Liver (tissue), 9 donors: ENCODE data around the gene PCDHA1. TPM values are rescaled to one million over a fixed set of nuclear protein-coding genes. Genes with fewer than 3 reads are reported as not detected.

Experiments
- DNase-seq: peaks from one replicate; pipeline ENCODE4 v3.0.0-alpha.2; 2017; ENCODE audit warnings: low spot score
- H3K27ac ChIP-seq, 2 donors: one replicate each; pipeline ENCODE4 v1.7.0; 2013; ENCODE audit warnings: inconsistent platforms in 2 of 2, low read length in 2 of 2, control low read depth in 1 of 2, low read depth in 1 of 2, mild to moderate bottlenecking in 1 of 2
- H3K27me3 ChIP-seq, 4 donors: one replicate each; pipeline versions ENCODE4 v1.6.1 to v1.7.0; 2013; ENCODE audit warnings: low read length in 3 of 4, inconsistent platforms in 1 of 4, mild to moderate bottlenecking in 1 of 4, moderate library complexity in 1 of 4; ENCODE audit not compliant: control insufficient read depth in 4 of 4, insufficient read depth in 4 of 4
- H3K36me3 ChIP-seq, 4 donors: one replicate each; pipeline versions ENCODE4 v1.6.1 to v1.7.0; 2013; ENCODE audit warnings: low read length in 3 of 4, mild to moderate bottlenecking in 3 of 4, low read depth in 1 of 4, moderate library complexity in 1 of 4; ENCODE audit not compliant: control insufficient read depth in 4 of 4, insufficient read depth in 3 of 4
- H3K4me1 ChIP-seq, 4 donors: one replicate each; pipeline versions ENCODE4 v1.6.1 to v1.7.0; 2013; ENCODE audit warnings: low read length in 3 of 4, mild to moderate bottlenecking in 3 of 4, moderate library complexity in 1 of 4; ENCODE audit not compliant: control insufficient read depth in 4 of 4, insufficient read depth in 4 of 4
- H3K4me3 ChIP-seq, 3 donors: one replicate each; pipeline versions ENCODE4 v1.6.1 to v1.7.0; 2013; ENCODE audit warnings: low read length in 3 of 3, control low read depth in 1 of 3, low read depth in 1 of 3, mild to moderate bottlenecking in 1 of 3
- H3K9ac ChIP-seq, 2 donors: one replicate each; pipeline ENCODE4 v1.7.0; 2013; ENCODE audit warnings: low read length in 2 of 2, mild to moderate bottlenecking in 2 of 2, moderate library complexity in 2 of 2, control low read depth in 1 of 2, low read depth in 1 of 2
- H3K9me3 ChIP-seq, 4 donors: one replicate each; pipeline versions ENCODE4 v1.6.1 to v1.7.0; 2013; ENCODE audit warnings: low read length in 3 of 4; ENCODE audit not compliant: control insufficient read depth in 4 of 4
- EGR1 ChIP-seq, 2 donors: IDR thresholded peaks; 2 replicates each; pipeline ENCODE4 v1.6.1; 2016 to 2018; ENCODE audit warnings: antibody characterized with exemption in 2 of 2, low read depth in 2 of 2
- FOXA1 ChIP-seq: IDR thresholded peaks from 2 replicates; pipeline ENCODE4 v1.6.1; 2016; ENCODE audit warnings: antibody characterized with exemption
- FOXA2 ChIP-seq: IDR thresholded peaks from 2 replicates; pipeline ENCODE4 v1.6.1; 2016; ENCODE audit warnings: antibody characterized with exemption
- GABPA ChIP-seq, 2 donors: IDR thresholded peaks in 1 of 2; conservative IDR thresholded peaks in 1 of 2; 2 replicates each; pipeline ENCODE4 v1.6.1; 2016; ENCODE audit warnings: antibody characterized with exemption in 2 of 2, mild to moderate bottlenecking in 1 of 2, moderate library complexity in 1 of 2
- HNF4A ChIP-seq, 2 donors: conservative IDR thresholded peaks; 2 replicates each; pipeline ENCODE4 v1.6.1; 2016; ENCODE audit warnings: antibody characterized with exemption in 2 of 2, mild to moderate bottlenecking in 2 of 2
- HNF4G ChIP-seq: IDR thresholded peaks from 2 replicates; pipeline ENCODE4 v1.6.1; 2016; ENCODE audit warnings: antibody characterized with exemption
- JUND ChIP-seq, 2 donors: IDR thresholded peaks; 2 replicates each; pipeline ENCODE4 v1.6.1; 2016; ENCODE audit warnings: antibody characterized with exemption in 2 of 2
- NR2F2 ChIP-seq: IDR thresholded peaks from 2 replicates; pipeline ENCODE4 v1.6.1; 2016; ENCODE audit warnings: antibody characterized with exemption
- RAD21 ChIP-seq, 2 donors: IDR thresholded peaks; 2 replicates each; pipeline ENCODE4 v1.6.1; 2016; ENCODE audit warnings: antibody characterized with exemption in 2 of 2, mild to moderate bottlenecking in 2 of 2
- RXRA ChIP-seq, 2 donors: IDR thresholded peaks; 2 replicates each; pipeline ENCODE4 v1.6.1; 2017 to 2018; ENCODE audit warnings: antibody characterized with exemption in 2 of 2, mild to moderate bottlenecking in 1 of 2
- SP1 ChIP-seq: IDR thresholded peaks from 2 replicates; pipeline ENCODE4 v1.6.1; 2018; ENCODE audit warnings: antibody characterized with exemption, mild to moderate bottlenecking
- TAF1 ChIP-seq: conservative IDR thresholded peaks from 2 replicates; pipeline ENCODE4 v1.6.1; 2016; ENCODE audit warnings: antibody characterized with exemption, mild to moderate bottlenecking
- YY1 ChIP-seq: IDR thresholded peaks from 2 replicates; pipeline ENCODE4 v1.6.1; 2016; ENCODE audit warnings: antibody characterized with exemption, mild to moderate bottlenecking
- WGBS: extraction: QIAGEN DNeasy Blood & Tissue Kit; methylation state at CpG from one replicate; pipeline ENCODE4 v1.1.7; 2013; 5-methylcytosine and 5-hydroxymethylcytosine counted together
- polyA plus RNA-seq, 2 donors: library from polyadenylated mRNA; stranded (reverse) in 1 of 2; unstranded in 1 of 2; fragments of 200-250 nt in 1 of 2; fragments of >200 nt in 1 of 2; fragmentation: Nextera tagmentation in 1 of 2; extraction: Ambion mirVana in 1 of 2; gene quantifications; one replicate each; pipeline versions ENCODE4 v1.2.1 to v1.2.3, GENCODE V29; 2013 to 2015
- total RNA-seq, 2 donors: library from RNA; depleted of rRNA; stranded (reverse); fragments of >200 nt; gene quantifications; one replicate each; pipeline ENCODE4 v1.2.3, GENCODE V29; 2014
- TF ChIP-seq, protein P1 (sequence below): fragments of 150-350 bp; IDR thresholded peaks from 2 replicates; pipeline ENCODE4 v1.5.1; 2017; ENCODE audit warnings: improper control_type of control experiment, low read depth, low read length; ENCODE audit not compliant: missing input control
- TF ChIP-seq, protein P2 (sequence below): IDR thresholded peaks from 2 replicates; pipeline ENCODE4 v1.6.1; 2016; ENCODE audit warnings: antibody characterized with exemption
- TF ChIP-seq, protein P3 (sequence below): IDR thresholded peaks from 2 replicates; pipeline ENCODE4 v1.6.1; 2016; ENCODE audit warnings: antibody characterized with exemption
- TF ChIP-seq, protein P4 (sequence below): IDR thresholded peaks from 2 replicates; pipeline ENCODE4 v1.6.1; 2016; ENCODE audit warnings: antibody characterized with exemption
- TF ChIP-seq, protein P5 (sequence below): IDR thresholded peaks from 2 replicates; pipeline ENCODE4 v1.6.1; 2016; ENCODE audit warnings: antibody characterized with exemption, mild to moderate bottlenecking
- donor health status: healthy.
- donor health status: healthy.
- donor health status: healthy.
- donor health status: healthy.
- donor health status: healthy.

Gene PCDHA1
- total and polyA plus RNA-seq, 4 donors = not detected

DNA sequence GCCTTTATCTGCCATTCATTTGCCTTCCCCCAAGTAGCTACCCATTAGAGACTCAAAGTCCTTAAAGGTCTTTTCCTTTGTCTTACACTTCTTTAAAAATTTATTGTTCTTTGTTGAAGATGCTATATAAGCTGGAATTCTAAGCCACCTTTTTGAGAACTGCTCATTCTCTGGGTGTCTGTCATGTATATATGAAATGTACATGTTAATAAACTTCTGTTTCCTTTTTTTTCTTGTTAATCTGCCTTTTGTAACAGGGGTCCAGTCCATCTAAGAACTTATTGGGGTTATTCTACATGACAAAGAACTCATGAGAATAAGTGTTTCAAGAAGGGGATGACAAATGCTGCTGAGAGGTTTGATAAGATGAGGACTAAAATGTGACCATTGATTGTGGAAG, 221.9 kb downstream of the PCDHA1 start:
- TF ChIP-seq NR2F2 (no peak), TAF1 (no peak), GABPA (IDR thresholded peaks at IDR 0.05 in 1 of 2, conservative IDR thresholded peaks at IDR 0.05 in 1 of 2) (no peak)
- Histone ChIP-seq H3K9me3 (no peaks in the 10 kb centered on the region), H3K9ac (no peak overlapping the region)

DNA sequence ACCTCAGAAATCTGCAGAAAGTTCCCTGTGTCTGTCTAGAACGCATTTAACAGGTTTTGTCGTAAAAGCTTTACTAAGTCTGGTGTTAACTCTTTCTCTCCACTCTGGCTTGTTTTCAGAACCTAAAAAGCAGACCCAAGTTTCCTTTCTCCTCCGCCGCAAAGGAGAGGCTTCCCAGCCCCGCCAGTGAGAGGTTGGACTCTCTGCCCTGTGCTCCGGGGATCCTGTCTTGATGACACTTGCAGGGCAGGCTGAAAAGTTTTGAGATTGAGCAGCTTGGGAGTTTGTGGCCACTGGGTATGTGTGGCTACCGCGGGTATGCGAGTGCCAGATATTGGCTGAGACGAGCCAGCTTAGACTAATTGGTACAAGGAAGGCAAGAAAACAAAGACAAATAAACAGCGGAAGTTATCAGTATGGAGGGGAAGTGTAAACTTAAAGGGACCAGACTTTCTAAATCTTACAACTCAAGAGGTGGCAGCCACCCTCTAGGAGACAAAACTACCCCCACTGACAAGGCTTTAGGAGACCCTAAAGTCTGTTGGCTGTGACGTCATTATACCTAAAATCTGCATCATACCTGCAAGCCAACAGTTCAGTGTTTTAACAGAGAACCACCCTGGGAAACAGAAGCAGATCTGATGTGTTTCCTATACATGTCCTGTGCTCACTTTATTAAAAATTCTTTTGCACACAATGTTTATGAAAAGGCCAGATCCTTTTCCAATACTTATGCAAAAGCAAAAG, 224.3 kb downstream of the PCDHA1 start:
- Histone ChIP-seq H3K27ac (no peak overlapping the region), H3K27me3 (peaks cover 0 to 6% (median 1%) of the 10 kb centered on the region in 4 donors), H3K4me3 (no peak overlapping the region), H3K36me3 (no peaks in the 10 kb centered on the region), H3K9me3 (no peaks in the 10 kb centered on the region), H3K9ac (no peak overlapping the region), H3K4me1 (no peaks in the 10 kb centered on the region)
- TF ChIP-seq RXRA (IDR thresholded peaks at IDR 0.05) (no peak), FOXA1 (no peak), HNF4A (conservative IDR thresholded peaks at IDR 0.05) (no peak)
- TF ChIP-seq, protein P1, sequence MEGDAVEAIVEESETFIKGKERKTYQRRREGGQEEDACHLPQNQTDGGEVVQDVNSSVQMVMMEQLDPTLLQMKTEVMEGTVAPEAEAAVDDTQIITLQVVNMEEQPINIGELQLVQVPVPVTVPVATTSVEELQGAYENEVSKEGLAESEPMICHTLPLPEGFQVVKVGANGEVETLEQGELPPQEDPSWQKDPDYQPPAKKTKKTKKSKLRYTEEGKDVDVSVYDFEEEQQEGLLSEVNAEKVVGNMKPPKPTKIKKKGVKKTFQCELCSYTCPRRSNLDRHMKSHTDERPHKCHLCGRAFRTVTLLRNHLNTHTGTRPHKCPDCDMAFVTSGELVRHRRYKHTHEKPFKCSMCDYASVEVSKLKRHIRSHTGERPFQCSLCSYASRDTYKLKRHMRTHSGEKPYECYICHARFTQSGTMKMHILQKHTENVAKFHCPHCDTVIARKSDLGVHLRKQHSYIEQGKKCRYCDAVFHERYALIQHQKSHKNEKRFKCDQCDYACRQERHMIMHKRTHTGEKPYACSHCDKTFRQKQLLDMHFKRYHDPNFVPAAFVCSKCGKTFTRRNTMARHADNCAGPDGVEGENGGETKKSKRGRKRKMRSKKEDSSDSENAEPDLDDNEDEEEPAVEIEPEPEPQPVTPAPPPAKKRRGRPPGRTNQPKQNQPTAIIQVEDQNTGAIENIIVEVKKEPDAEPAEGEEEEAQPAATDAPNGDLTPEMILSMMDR = no peak
- 37% methylated on average over 12 of the region's 12 CpGs for WGBS
- no peak for DNase-seq

More for the DNA sequence above, 221.9 kb downstream of the PCDHA1 start:
- Histone ChIP-seq H3K27ac (no peak overlapping the region), H3K4me1 (no peaks in the 10 kb centered on the region), H3K27me3 (peaks cover 0 to 5% (median 1%) of the 10 kb centered on the region in 4 donors), H3K4me3 (no peak overlapping the region), H3K36me3 (no peaks in the 10 kb centered on the region)
- no peak for DNase-seq

DNA sequence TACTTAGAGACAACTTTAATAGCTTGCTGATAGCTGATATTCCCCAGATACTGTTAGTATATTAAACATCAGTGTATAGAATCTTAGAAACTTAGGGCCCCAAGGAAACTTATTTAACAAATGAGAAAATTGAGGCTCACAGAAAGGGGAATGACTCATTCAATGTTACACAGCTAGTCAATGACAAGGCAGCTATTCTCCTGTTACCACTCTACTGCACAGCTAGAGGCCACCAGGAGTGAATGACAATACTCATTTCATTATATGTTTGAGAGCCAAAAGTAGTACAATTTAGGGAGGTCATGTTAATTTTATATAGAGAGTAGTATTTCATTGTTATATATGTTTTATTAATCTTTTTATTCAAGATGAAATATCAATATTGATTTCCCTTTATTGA, 232.0 kb downstream of the PCDHA1 start:
- Histone ChIP-seq H3K9me3 (no peaks in the 10 kb centered on the region), H3K27me3 (peaks cover 0 to under 1% (median 0%) of the 10 kb centered on the region in 4 donors), H3K9ac (no peak overlapping the region), H3K4me1 (no peaks in the 10 kb centered on the region), H3K36me3 (no peaks in the 10 kb centered on the region), H3K4me3 (no peak overlapping the region), H3K27ac (no peak overlapping the region)
- no peak for DNase-seq
- TF ChIP-seq EGR1 (IDR thresholded peaks at IDR 0.05; ENCODE audit: low read depth in 2 of 2) (no peak), HNF4G (no peak), RXRA (IDR thresholded peaks at IDR 0.05) (no peak), NR2F2 (no peak), FOXA2 (no peak), JUND (IDR thresholded peaks at IDR 0.05) (no peak), SP1 (no peak), RAD21 (IDR thresholded peaks at IDR 0.05) (no peak), TAF1 (no peak), YY1 (no peak)
- TF ChIP-seq, protein P2, sequence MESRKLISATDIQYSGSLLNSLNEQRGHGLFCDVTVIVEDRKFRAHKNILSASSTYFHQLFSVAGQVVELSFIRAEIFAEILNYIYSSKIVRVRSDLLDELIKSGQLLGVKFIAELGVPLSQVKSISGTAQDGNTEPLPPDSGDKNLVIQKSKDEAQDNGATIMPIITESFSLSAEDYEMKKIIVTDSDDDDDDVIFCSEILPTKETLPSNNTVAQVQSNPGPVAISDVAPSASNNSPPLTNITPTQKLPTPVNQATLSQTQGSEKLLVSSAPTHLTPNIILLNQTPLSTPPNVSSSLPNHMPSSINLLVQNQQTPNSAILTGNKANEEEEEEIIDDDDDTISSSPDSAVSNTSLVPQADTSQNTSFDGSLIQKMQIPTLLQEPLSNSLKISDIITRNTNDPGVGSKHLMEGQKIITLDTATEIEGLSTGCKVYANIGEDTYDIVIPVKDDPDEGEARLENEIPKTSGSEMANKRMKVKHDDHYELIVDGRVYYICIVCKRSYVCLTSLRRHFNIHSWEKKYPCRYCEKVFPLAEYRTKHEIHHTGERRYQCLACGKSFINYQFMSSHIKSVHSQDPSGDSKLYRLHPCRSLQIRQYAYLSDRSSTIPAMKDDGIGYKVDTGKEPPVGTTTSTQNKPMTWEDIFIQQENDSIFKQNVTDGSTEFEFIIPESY = no peak
- TF ChIP-seq, protein P1 = no peak
- TF ChIP-seq, protein P3, sequence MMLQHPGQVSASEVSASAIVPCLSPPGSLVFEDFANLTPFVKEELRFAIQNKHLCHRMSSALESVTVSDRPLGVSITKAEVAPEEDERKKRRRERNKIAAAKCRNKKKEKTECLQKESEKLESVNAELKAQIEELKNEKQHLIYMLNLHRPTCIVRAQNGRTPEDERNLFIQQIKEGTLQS = no peak
- TF ChIP-seq, protein P4, sequence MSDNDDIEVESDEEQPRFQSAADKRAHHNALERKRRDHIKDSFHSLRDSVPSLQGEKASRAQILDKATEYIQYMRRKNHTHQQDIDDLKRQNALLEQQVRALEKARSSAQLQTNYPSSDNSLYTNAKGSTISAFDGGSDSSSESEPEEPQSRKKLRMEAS = no peak
- TF ChIP-seq, protein P5, sequence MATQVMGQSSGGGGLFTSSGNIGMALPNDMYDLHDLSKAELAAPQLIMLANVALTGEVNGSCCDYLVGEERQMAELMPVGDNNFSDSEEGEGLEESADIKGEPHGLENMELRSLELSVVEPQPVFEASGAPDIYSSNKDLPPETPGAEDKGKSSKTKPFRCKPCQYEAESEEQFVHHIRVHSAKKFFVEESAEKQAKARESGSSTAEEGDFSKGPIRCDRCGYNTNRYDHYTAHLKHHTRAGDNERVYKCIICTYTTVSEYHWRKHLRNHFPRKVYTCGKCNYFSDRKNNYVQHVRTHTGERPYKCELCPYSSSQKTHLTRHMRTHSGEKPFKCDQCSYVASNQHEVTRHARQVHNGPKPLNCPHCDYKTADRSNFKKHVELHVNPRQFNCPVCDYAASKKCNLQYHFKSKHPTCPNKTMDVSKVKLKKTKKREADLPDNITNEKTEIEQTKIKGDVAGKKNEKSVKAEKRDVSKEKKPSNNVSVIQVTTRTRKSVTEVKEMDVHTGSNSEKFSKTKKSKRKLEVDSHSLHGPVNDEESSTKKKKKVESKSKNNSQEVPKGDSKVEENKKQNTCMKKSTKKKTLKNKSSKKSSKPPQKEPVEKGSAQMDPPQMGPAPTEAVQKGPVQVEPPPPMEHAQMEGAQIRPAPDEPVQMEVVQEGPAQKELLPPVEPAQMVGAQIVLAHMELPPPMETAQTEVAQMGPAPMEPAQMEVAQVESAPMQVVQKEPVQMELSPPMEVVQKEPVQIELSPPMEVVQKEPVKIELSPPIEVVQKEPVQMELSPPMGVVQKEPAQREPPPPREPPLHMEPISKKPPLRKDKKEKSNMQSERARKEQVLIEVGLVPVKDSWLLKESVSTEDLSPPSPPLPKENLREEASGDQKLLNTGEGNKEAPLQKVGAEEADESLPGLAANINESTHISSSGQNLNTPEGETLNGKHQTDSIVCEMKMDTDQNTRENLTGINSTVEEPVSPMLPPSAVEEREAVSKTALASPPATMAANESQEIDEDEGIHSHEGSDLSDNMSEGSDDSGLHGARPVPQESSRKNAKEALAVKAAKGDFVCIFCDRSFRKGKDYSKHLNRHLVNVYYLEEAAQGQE = no peak
